B cell (primary cell): ENCODE results near the gene PRORP. TPM values are rescaled to one million over a fixed set of nuclear protein-coding genes. Genes with fewer than 3 reads are reported as not detected.
A peak's percentile ranks its signal among the peaks of the same experiment; 100 is the strongest.

Source experiments
- ATAC-seq: fragments of 200-7000 bp; cut with Tn5 transposase; one replicate; pipeline ENCODE4 v1.10.0; 2021; ENCODE audit warnings: low read depth, mild to moderate bottlenecking, moderate number of reproducible peaks, moderate library complexity
- CTCF ChIA-PET: fragments of 350-600 bp; sonication (Branson Sonifier 250); formaldehyde crosslinking; loops from one replicate; lab custom pipeline; 2021; ENCODE audit warnings: antibody characterized with exemption, inconsistent platforms; lab: Charles Lee
- POLR2A ChIA-PET: fragments of 350-600 bp; sonication (Branson Sonifier 250); formaldehyde crosslinking; loops from one replicate; lab custom pipeline; 2021; ENCODE audit warnings: antibody characterized with exemption; lab: Charles Lee
- DNase-seq: peaks from one replicate; pipeline ENCODE4 v3.0.0; 2013
- H2AFZ ChIP-seq: 2 replicates; pipeline ENCODE4 v1.6.1; 2012; ENCODE audit warnings: mild to moderate bottlenecking, low read depth, low read length; ENCODE audit not compliant: insufficient read depth, poor library complexity, severe bottlenecking
- H3K27ac ChIP-seq, 2 donors: 1 replicate in 1 of 2; 2 replicates in 1 of 2; pipeline ENCODE4 v1.5.1; 2012 to 2013; ENCODE audit warnings: low read length in 2 of 2, mild to moderate bottlenecking in 2 of 2, moderate library complexity in 1 of 2
- H3K27me3 ChIP-seq, 4 experiments: fragments of 200-600 bp in 1 of 4; sonication (generic) in 1 of 4; replicated peaks in 1 of 4; 1 replicate in 2 of 4; 2 replicates in 2 of 4; pipeline versions ENCODE4 v1.6.1 to v1.7.0; 2013 to 2016; ENCODE audit warnings: low read length in 3 of 4, mild to moderate bottlenecking in 2 of 4, mixed read lengths in 1 of 4, moderate library complexity in 1 of 4; ENCODE audit not compliant: insufficient read depth in 4 of 4, control insufficient read depth in 3 of 4; ENCODE audit errors: control extremely low read depth in 1 of 4
- H3K36me3 ChIP-seq, 2 experiments: replicated peaks in 1 of 2; 1 replicate in 1 of 2; 2 replicates in 1 of 2; pipeline versions ENCODE4 v1.6.1 to v1.7.1; 2013; ENCODE audit warnings: low read length in 1 of 2; ENCODE audit not compliant: insufficient read depth in 2 of 2, control insufficient read depth in 1 of 2; ENCODE audit errors: control extremely low read depth in 1 of 2, extremely low read depth in 1 of 2
- H3K4me1 ChIP-seq, 2 donors: fragments of 200-600 bp in 1 of 2; sonication (generic) in 1 of 2; 1 replicate in 1 of 2; 2 replicates in 1 of 2; pipeline versions ENCODE4 v1.5.1 to v1.6.1; 2013 to 2017; ENCODE audit warnings: low read length in 2 of 2; ENCODE audit not compliant: control insufficient read depth in 2 of 2, insufficient read depth in 2 of 2
- H3K4me2 ChIP-seq: replicated peaks from 2 replicates; pipeline ENCODE3; 2012; ENCODE audit warnings: mild to moderate bottlenecking, low read depth, low read length; ENCODE audit not compliant: poor library complexity, severe bottlenecking
- H3K4me3 ChIP-seq, 5 experiments: fragments of 200-600 bp in 1 of 5; sonication (generic) in 1 of 5; 1 replicate in 3 of 5; 2 replicates in 2 of 5; pipeline versions ENCODE4 v1.5.1 to v1.7.0; 2011 to 2016; ENCODE audit warnings: low read length in 4 of 5, mild to moderate bottlenecking in 4 of 5, low read depth in 2 of 5, control low read depth in 1 of 5, moderate library complexity in 1 of 5; ENCODE audit not compliant: insufficient read depth in 1 of 5; ENCODE audit errors: control extremely low read depth in 1 of 5, extremely low read depth in 1 of 5
- H3K79me2 ChIP-seq: fragments of 200-600 bp; sonication (generic); one replicate; pipeline ENCODE4 v1.6.0; 2016; ENCODE audit warnings: low read length; ENCODE audit not compliant: control insufficient read depth, insufficient read depth
- H3K9ac ChIP-seq: fragments of 200-600 bp; sonication (generic); 2 replicates; pipeline ENCODE4 v1.6.1; 2017; ENCODE audit warnings: mild to moderate bottlenecking, low read length, moderate library complexity
- H3K9me3 ChIP-seq, 3 donors: one replicate each; pipeline versions ENCODE4 v1.6.1 to v1.7.1; 2013; ENCODE audit warnings: low read length in 2 of 3; ENCODE audit not compliant: control insufficient read depth in 2 of 3, insufficient read depth in 1 of 3; ENCODE audit errors: control extremely low read depth in 1 of 3
- H4K20me1 ChIP-seq: 2 replicates; pipeline ENCODE4 v1.6.0; 2012; ENCODE audit warnings: mild to moderate bottlenecking, low read length; ENCODE audit not compliant: insufficient read depth, control insufficient read depth, poor library complexity, severe bottlenecking
- H3K27ac Mint-ChIP-seq: one replicate; pipeline ENCODE4 v1.8.0; 2021; ENCODE audit warnings: mixed read lengths
- H3K27me3 Mint-ChIP-seq: one replicate; pipeline ENCODE4 v1.8.0; 2021; ENCODE audit warnings: mixed read lengths
- H3K4me1 Mint-ChIP-seq: one replicate; pipeline ENCODE4 v1.8.0; 2021; ENCODE audit warnings: mixed read lengths
- H3K4me3 Mint-ChIP-seq: one replicate; pipeline ENCODE4 v1.8.0; 2021; ENCODE audit warnings: mixed read lengths
- H3K9me3 Mint-ChIP-seq: one replicate; pipeline ENCODE4 v1.8.0; 2022; ENCODE audit warnings: mixed read lengths; ENCODE audit not compliant: insufficient read depth
- EZH2 ChIP-seq: IDR thresholded peaks from 2 replicates; pipeline ENCODE4 v1.6.1; 2012; ENCODE audit warnings: borderline replicate concordance, low read depth, mild to moderate bottlenecking, moderate library complexity, low read length; ENCODE audit not compliant: insufficient read depth, poor library complexity, severe bottlenecking
- WGBS: methylation state at CpG from one replicate; pipeline ENCODE4 v1.1.5; 2013; ENCODE audit warnings: missing lambda C conversion rate; ENCODE audit not compliant: insufficient coverage; 5-methylcytosine and 5-hydroxymethylcytosine counted together
- intact Hi-C: fragments of 100-400 bp; cut with micrococcal nuclease; formaldehyde crosslinking; loops from one replicate; pipeline ENCODE4 v1.10.0; 2022
- polyA plus RNA-seq: library from polyadenylated mRNA; depleted of rRNA; stranded (reverse); fragments of >200 nt; gene quantifications from 2 replicates; pipeline ENCODE4 v1.2.3, GENCODE V29; 2012
- total RNA-seq, 2 donors: library from RNA; stranded (reverse); fragments of 120-200 nt in 1 of 2; gene quantifications; 1 replicate in 1 of 2; 2 replicates in 1 of 2; pipeline versions ENCODE4 v1.2.3 to v1.2.4, GENCODE V29; 2013 to 2022
- TF ChIP-seq, protein P1 (sequence below): fragments of 200-600 bp; IDR thresholded peaks from one replicate; pipeline ENCODE4 v1.8.0; 2022; ENCODE audit warnings: antibody characterized with exemption, mild to moderate bottlenecking

The PRORP gene
- total and polyA plus RNA-seq, 2 donors (not counting 1 experiment from before 2014, with no cell fraction given) = 15.0 to 16.4 TPM

- intact Hi-C loops = no loop called here
- TF ChIP-seq, protein P1, sequence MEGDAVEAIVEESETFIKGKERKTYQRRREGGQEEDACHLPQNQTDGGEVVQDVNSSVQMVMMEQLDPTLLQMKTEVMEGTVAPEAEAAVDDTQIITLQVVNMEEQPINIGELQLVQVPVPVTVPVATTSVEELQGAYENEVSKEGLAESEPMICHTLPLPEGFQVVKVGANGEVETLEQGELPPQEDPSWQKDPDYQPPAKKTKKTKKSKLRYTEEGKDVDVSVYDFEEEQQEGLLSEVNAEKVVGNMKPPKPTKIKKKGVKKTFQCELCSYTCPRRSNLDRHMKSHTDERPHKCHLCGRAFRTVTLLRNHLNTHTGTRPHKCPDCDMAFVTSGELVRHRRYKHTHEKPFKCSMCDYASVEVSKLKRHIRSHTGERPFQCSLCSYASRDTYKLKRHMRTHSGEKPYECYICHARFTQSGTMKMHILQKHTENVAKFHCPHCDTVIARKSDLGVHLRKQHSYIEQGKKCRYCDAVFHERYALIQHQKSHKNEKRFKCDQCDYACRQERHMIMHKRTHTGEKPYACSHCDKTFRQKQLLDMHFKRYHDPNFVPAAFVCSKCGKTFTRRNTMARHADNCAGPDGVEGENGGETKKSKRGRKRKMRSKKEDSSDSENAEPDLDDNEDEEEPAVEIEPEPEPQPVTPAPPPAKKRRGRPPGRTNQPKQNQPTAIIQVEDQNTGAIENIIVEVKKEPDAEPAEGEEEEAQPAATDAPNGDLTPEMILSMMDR = no peak
- no peak for TF ChIP-seq EZH2
- Histone ChIP-seq H4K20me1 (no peaks in the 10 kb centered on the region), H3K36me3 (peaks cover 4 to 15% of the 10 kb centered on the region in 2 experiments), H3K79me2 (no peaks in the 10 kb centered on the region), H3K4me2 (no peak overlapping the region), H3K27ac (no peak overlapping the region), H3K27me3 (no peaks in the 10 kb centered on the region), H3K4me3 (no peak overlapping the region), H3K4me1 (peaks cover 5 to 9% of the 10 kb centered on the region in 2 donors), H2AFZ (no peak overlapping the region), H3K9me3 (no peaks in the 10 kb centered on the region), H3K9ac (no peak overlapping the region)
- H3K9me3 Mint-ChIP-seq = no peaks in the 10 kb centered on the region
- no peak for DNase-seq
- WGBS = 84% methylated on average over 5 of the region's 6 CpGs
- ChIA-PET POLR2A (no interaction called here), CTCF (interaction anchor here (1.0 to 2.0 kb wide), 2 partner anchors 18 to 250 kb away, joined by 4 to 10 read pairs; no protein-coding TSS in a partner anchor)
- no peak overlapping the region for H3K4me3 Mint-ChIP-seq
- no peaks in the 10 kb centered on the region for H3K27me3 Mint-ChIP-seq
- no peak for ATAC-seq
- peaks cover 28% of the 10 kb centered on the region for H3K4me1 Mint-ChIP-seq
- no peak overlapping the region for H3K27ac Mint-ChIP-seq
Observed at GRCh38 chr14:35159742-35160409, 37.5 kb downstream of the PRORP start.

DNA sequence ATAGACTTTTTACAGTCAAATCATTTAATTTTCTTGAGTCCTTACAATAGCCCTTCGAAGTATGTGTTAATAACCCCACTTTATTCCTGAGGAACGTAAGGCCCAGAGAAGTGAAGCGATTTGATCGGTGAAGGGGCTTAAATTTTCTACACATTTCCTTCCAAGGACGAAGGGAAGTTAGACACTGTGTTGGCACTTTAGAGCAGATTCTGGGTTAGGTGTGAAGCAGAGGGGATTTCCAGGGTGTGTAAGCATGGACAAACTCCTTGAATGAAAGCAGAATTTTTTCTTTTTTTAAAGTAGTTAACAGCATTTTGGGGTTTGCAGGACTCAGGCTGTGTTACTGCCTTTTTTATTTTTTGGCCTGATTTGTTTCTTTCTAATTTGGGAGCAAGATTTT, 38.9 kb downstream of the PRORP start:
- Histone ChIP-seq H3K9me3 (no peaks in the 10 kb centered on the region), H3K27ac (no peak overlapping the region), H3K4me1 (peaks cover 2 to 4% of the 10 kb centered on the region in 2 donors), H3K79me2 (no peaks in the 10 kb centered on the region), H3K36me3 (peaks cover 4 to 15% of the 10 kb centered on the region in 2 experiments), H3K4me2 (no peak overlapping the region), H4K20me1 (no peaks in the 10 kb centered on the region), H3K9ac (no peak overlapping the region), H3K4me3 (no peak overlapping the region), H2AFZ (no peak overlapping the region), H3K27me3 (no peaks in the 10 kb centered on the region)
- Mint-ChIP-seq H3K4me1 (peaks cover 21% of the 10 kb centered on the region), H3K4me3 (no peak overlapping the region), H3K27me3 (no peaks in the 10 kb centered on the region), H3K27ac (no peak overlapping the region), H3K9me3 (no peaks in the 10 kb centered on the region)
- DNase-seq (peak; percentile 9), ATAC-seq (no peak)
- TF ChIP-seq, protein P1 = no peak
- TF ChIP-seq EZH2 = no peak
- intact Hi-C loops = no loop called here
- WGBS = 100% methylated on average over 1 of the region's 5 CpGs
- ChIA-PET CTCF (no interaction called here), POLR2A (no interaction called here)
